Fibroblast of upper back skin (primary cell): Measurements from ENCODE around the gene SHTN1.
A peak's percentile ranks its signal among the peaks of the same experiment; 100 is the strongest.

Source experiments
- DNase-seq: peaks from one replicate; pipeline ENCODE4 v3.0.0-alpha.2; 2013

Gene SHTN1

GRCh38 chr10:116868198-116868676 is 136.8 kb downstream of the SHTN1 start:
- DNase-seq = no peak

- peak; percentile 26 for DNase-seq
Observed at GRCh38 chr10:116866987-116867595, 137.9 kb downstream of the SHTN1 start.

GRCh38 chr10:116866066-116866465 is 138.9 kb downstream of the SHTN1 start:
- no peak for DNase-seq

- DNase-seq = no peak
Observed at GRCh38 chr10:116864436-116864835, 140.6 kb downstream of the SHTN1 start.

GRCh38 chr10:116861796-116862195 is 143.2 kb downstream of the SHTN1 start:
- DNase-seq = no peak

GRCh38 chr10:116857156-116857555 is 147.8 kb downstream of the SHTN1 start:
- no peak for DNase-seq

GRCh38 chr10:116853701-116854100 is 151.3 kb downstream of the SHTN1 start:
- no peak for DNase-seq

- DNase-seq = no peak
Observed at GRCh38 chr10:116853287-116853686, 151.7 kb downstream of the SHTN1 start.

GRCh38 chr10:116852246-116852645 is 152.7 kb downstream of the SHTN1 start:
- no peak for DNase-seq

GRCh38 chr10:116850058-116850611 is 154.9 kb downstream of the SHTN1 start:
- no peak for DNase-seq

- peak; percentile 87 for DNase-seq
Observed at GRCh38 chr10:116849248-116850057, 155.5 kb downstream of the SHTN1 start, which contains the start of gene ENO4. ENO4 (plus strand) TSS chr10:116849499; CDS start chr10:116849567, 68 bp downstream.

GRCh38 chr10:116848944-116849247 is 156.1 kb downstream of the SHTN1 start:
- no peak for DNase-seq

GRCh38 chr10:116848032-116848943 is 156.7 kb downstream of the SHTN1 start:
- peak; percentile 62 for DNase-seq

GRCh38 chr10:116845823-116846222 is 159.2 kb downstream of the SHTN1 start:
- no peak for DNase-seq

GRCh38 chr10:116840389-116841075 is 164.5 kb downstream of the SHTN1 start:
- no peak for DNase-seq

- no peak for DNase-seq
Observed at GRCh38 chr10:116838143-116838725, 166.8 kb downstream of the SHTN1 start.

GRCh38 chr10:116836902-116837523 is 168.0 kb downstream of the SHTN1 start:
- DNase-seq = no peak

- DNase-seq = no peak
Observed at GRCh38 chr10:116836083-116836482, 168.9 kb downstream of the SHTN1 start.

- no peak for DNase-seq
Observed at GRCh38 chr10:116835658-116836057, 169.3 kb downstream of the SHTN1 start.

GRCh38 chr10:116833986-116834985 is 170.7 kb downstream of the SHTN1 start:
- no peak for DNase-seq
